Lower leg skin (tissue), 3 donors: Measurements from ENCODE around the gene AHRR.

Experiments
- CTCF ChIP-seq, 3 donors: fragments of 450-650 bp; IDR thresholded peaks; one replicate each; pipeline ENCODE4 v1.5.1; 2016; ENCODE audit warnings: antibody characterized with exemption in 3 of 3, mild to moderate bottlenecking in 3 of 3, moderate library complexity in 2 of 3
- POLR2A ChIP-seq, 2 donors: fragments of 450-650 bp; IDR thresholded peaks; one replicate each; pipeline ENCODE4 v1.6.1; 2016 to 2017; ENCODE audit warnings: antibody characterized with exemption in 2 of 2, mild to moderate bottlenecking in 1 of 2, moderate library complexity in 1 of 2

- TF ChIP-seq CTCF (IDR thresholded peaks at IDR 0.05) (no peak), POLR2A (IDR thresholded peaks at IDR 0.05) (no peak)
Observed at GRCh38 chr5:404666-405241, 83.2 kb downstream of the AHRR start.
